ENCODE measurements around the gene ZNF705A. TPM values are rescaled to one million over a fixed set of nuclear protein-coding genes. Genes with fewer than 3 reads are reported as not detected.
"Not testable (repeated sequence)": the region's sequence is repeated elsewhere in the genome, so short reads cannot be mapped to it uniquely, and the experiment has no call there.

Gene ZNF705A
- total RNA-seq, 1 donor from 2014 or later = not detected

DNA sequence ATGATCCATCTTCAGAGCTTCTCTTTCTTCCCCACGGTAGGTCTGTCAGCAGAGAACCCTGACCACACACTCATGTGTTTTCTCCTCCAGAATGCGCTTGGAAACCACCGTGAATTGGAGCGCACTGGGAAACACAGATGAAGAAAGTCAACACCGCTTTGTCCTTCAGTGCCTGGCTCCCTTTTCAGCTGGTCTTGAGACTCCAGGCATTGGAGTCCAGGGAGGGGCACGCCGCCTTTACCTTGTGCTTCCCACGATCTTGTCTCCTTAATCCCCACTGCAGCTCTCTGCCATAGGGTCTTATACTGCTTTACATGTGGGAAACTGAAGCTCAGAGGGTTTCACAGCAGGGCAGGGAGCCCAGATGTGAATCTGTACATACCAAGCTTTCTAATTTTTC lies 69.5 kb downstream of the ZNF705A start:
- H3F3A ChIP-seq (ENCODE audit: low read depth) = no peaks in the 10 kb centered on the region
- H3K79me2 ChIP-seq (ENCODE audit: low read depth) = no peaks in the 10 kb centered on the region
- H3K4me2 ChIP-seq = no peak overlapping the region
- no peaks in the 10 kb centered on the region for H4K20me1 ChIP-seq (ENCODE audit: low read depth)
- peak overlapping the region; percentile 82 for H3K27ac Mint-ChIP-seq
- TF ChIP-seq EZH2phosphoT487 (IDR thresholded peaks at IDR 0.05) = no peak
- TF ChIP-seq CTCF (IDR thresholded peaks at IDR 0.05) = no peak
- TF ChIP-seq EZH2 (IDR thresholded peaks at IDR 0.05) = no peak
- H2AFZ ChIP-seq (replicated peaks) = no peak overlapping the region
- no peaks in the 10 kb centered on the region for H3K9me3 ChIP-seq (ENCODE audit: low read depth)
- H3K4me1 ChIP-seq = no peaks in the 10 kb centered on the region
- H3K4me1 Mint-ChIP-seq = peaks cover 2% of the 10 kb centered on the region
- no peak overlapping the region for H3K27ac ChIP-seq
- peaks cover 14% of the 10 kb centered on the region for H3K9me3 Mint-ChIP-seq
- peaks cover 9% of the 10 kb centered on the region for H3K27me3 Mint-ChIP-seq (ENCODE audit: insufficient read depth, low read depth)
- H3K36me3 ChIP-seq = no peaks in the 10 kb centered on the region
- no peaks in the 10 kb centered on the region for H3K27me3 ChIP-seq
- no peak overlapping the region for H3K4me3 Mint-ChIP-seq
- H3K36me3 Mint-ChIP-seq = no peaks in the 10 kb centered on the region
- no peak overlapping the region for H3K4me3 ChIP-seq
- no peak overlapping the region for H3K9ac ChIP-seq
- DNase-seq (ENCODE audit: low spot score) = no peak

GRCh38 chr12:8226992-8227731 lies 70.3 kb downstream of the ZNF705A start, which contains the start of gene FAM90A1:
Gene FAM90A1 (minus strand): TSS chr12:8227618. CDS start chr12:8224832, 2,786 bp downstream.
- not testable (repeated sequence) for H3K36me3 ChIP-seq; H3K4me3 ChIP-seq; H3K4me1 Mint-ChIP-seq; H3K79me2 ChIP-seq (ENCODE audit: low read depth); H4K20me1 ChIP-seq (ENCODE audit: low read depth); H3K36me3 Mint-ChIP-seq; DNase-seq (ENCODE audit: low spot score); H3K27ac ChIP-seq; H3K9me3 ChIP-seq (ENCODE audit: low read depth); H2AFZ ChIP-seq (replicated peaks); H3K27me3 Mint-ChIP-seq (ENCODE audit: insufficient read depth, low read depth); H3K4me1 ChIP-seq; H3K9ac ChIP-seq; H3K27me3 ChIP-seq; H3F3A ChIP-seq (ENCODE audit: low read depth); H3K4me2 ChIP-seq
- Mint-ChIP-seq H3K9me3 (peaks cover 13% of the 10 kb centered on the region), H3K4me3 (peak within 1 kb of the TSS; percentile 21), H3K27ac (peak within 1 kb of the TSS; percentile 82)

GRCh38 chr12:8227732-8228077 lies 70.9 kb downstream of the ZNF705A start:
- H3K4me3 Mint-ChIP-seq; H3K36me3 Mint-ChIP-seq; DNase-seq (ENCODE audit: low spot score); H4K20me1 ChIP-seq (ENCODE audit: low read depth); H3K27me3 Mint-ChIP-seq (ENCODE audit: insufficient read depth, low read depth); H3K27ac ChIP-seq; H3K27me3 ChIP-seq; H3K36me3 ChIP-seq; H3K4me3 ChIP-seq; H3F3A ChIP-seq (ENCODE audit: low read depth); H3K27ac Mint-ChIP-seq; H2AFZ ChIP-seq (replicated peaks); H3K4me1 ChIP-seq; H3K4me2 ChIP-seq; H3K4me1 Mint-ChIP-seq; H3K79me2 ChIP-seq (ENCODE audit: low read depth); H3K9me3 ChIP-seq (ENCODE audit: low read depth); H3K9ac ChIP-seq: not testable (repeated sequence)
- H3K9me3 Mint-ChIP-seq = peaks cover 13% of the 10 kb centered on the region

- not testable (repeated sequence) for H3K4me1 ChIP-seq; H3K27me3 Mint-ChIP-seq (ENCODE audit: insufficient read depth, low read depth)
Measured at GRCh38 chr12:8228607-8229006, 71.8 kb downstream of the ZNF705A start.

DNA sequence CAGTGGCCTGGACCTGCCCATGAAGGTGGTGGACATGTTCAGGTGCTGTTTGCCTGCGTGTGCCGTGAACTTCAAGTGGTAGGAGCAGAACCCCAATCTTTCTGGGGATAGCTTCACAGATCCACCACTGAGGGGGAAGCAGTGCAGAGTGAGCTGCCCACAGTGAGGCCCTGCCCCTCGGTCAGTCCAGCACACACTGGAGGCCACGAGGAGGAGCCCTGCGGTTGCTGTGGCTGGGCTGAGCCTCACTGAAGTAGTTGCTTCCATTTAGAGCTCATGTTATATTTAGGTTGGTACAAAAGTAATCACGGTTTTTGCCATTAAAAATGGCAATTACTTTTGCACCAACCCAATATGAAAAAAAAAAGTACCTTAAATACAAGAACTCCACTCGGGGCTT lies 72.7 kb downstream of the ZNF705A start:
- not testable (repeated sequence) for H3K36me3 ChIP-seq; H3K4me1 Mint-ChIP-seq; H3K36me3 Mint-ChIP-seq; H3F3A ChIP-seq (ENCODE audit: low read depth); H3K27ac Mint-ChIP-seq; H3K27me3 Mint-ChIP-seq (ENCODE audit: insufficient read depth, low read depth); H3K79me2 ChIP-seq (ENCODE audit: low read depth); H3K27me3 ChIP-seq; H2AFZ ChIP-seq (replicated peaks); H3K4me2 ChIP-seq; H3K4me3 Mint-ChIP-seq; H3K9ac ChIP-seq; H3K9me3 ChIP-seq (ENCODE audit: low read depth); H3K4me1 ChIP-seq; H3K4me3 ChIP-seq; H3K27ac ChIP-seq; DNase-seq (ENCODE audit: low spot score); H3K9me3 Mint-ChIP-seq; H4K20me1 ChIP-seq (ENCODE audit: low read depth)

More at GRCh38 chr12:8228607-8229006, 71.8 kb downstream of the ZNF705A start:
- H3K9me3 Mint-ChIP-seq = peaks cover 11% of the 10 kb centered on the region
- not testable (repeated sequence) for DNase-seq (ENCODE audit: low spot score); H3K9me3 ChIP-seq (ENCODE audit: low read depth); H3K4me3 Mint-ChIP-seq; H2AFZ ChIP-seq (replicated peaks); H3F3A ChIP-seq (ENCODE audit: low read depth); H3K27ac ChIP-seq; H3K4me2 ChIP-seq; H3K27ac Mint-ChIP-seq; H3K36me3 Mint-ChIP-seq; H4K20me1 ChIP-seq (ENCODE audit: low read depth); H3K36me3 ChIP-seq; H3K4me1 Mint-ChIP-seq; H3K9ac ChIP-seq; H3K27me3 ChIP-seq; H3K79me2 ChIP-seq (ENCODE audit: low read depth); H3K4me3 ChIP-seq

Other genes with a start within 250 kb of the ZNF705A start
- gene SLC2A3, start 220.8 kb upstream of the ZNF705A start, total RNA-seq (ENCODE audit: low replicate concordance) = 462 and 548 TPM in 2 replicates
- 6.8 and 7.4 TPM in 2 replicates for gene FOXJ2, start 124.3 kb upstream of the ZNF705A start, total RNA-seq (ENCODE audit: low replicate concordance)
- gene C3AR1, start 90.7 kb upstream of the ZNF705A start, total RNA-seq (ENCODE audit: low replicate concordance) = not detected in 2 replicates
- 25.2 and 40.1 TPM in 2 replicates for gene NECAP1, start 74.7 kb upstream of the ZNF705A start, total RNA-seq (ENCODE audit: low replicate concordance)
- gene CLEC4A, start 33.4 kb upstream of the ZNF705A start, total RNA-seq (ENCODE audit: low replicate concordance) = 0.43 and 2.0 TPM in 2 replicates
- gene FAM90A1, start 70.6 kb downstream of the ZNF705A start, total RNA-seq (ENCODE audit: low replicate concordance) = 0.09 TPM in 1 of 2 replicates, not detected in the other